Mesenchymal stem cell (in vitro differentiated cells and primary cell): ENCODE results near the gene MGAT4A.

Source experiments
- DNase-seq: peaks from one replicate; pipeline ENCODE4 v3.0.0-alpha.2; 2013
- H2AFZ ChIP-seq: one replicate; pipeline ENCODE4 v1.6.1; 2013; ENCODE audit warnings: low read depth, mild to moderate bottlenecking, control low read depth, inconsistent platforms, low read length, moderate library complexity
- H2AK5ac ChIP-seq: 2 replicates; pipeline ENCODE4 v1.6.1; 2013; ENCODE audit warnings: low read length, moderate library complexity, mild to moderate bottlenecking, inconsistent platforms; ENCODE audit not compliant: severe bottlenecking
- H2BK120ac ChIP-seq: one replicate; pipeline ENCODE4 v1.6.1; 2013; ENCODE audit warnings: low read depth, mild to moderate bottlenecking, inconsistent platforms, low read length, moderate library complexity
- H2BK12ac ChIP-seq, 2 experiments: one replicate each; pipeline ENCODE4 v1.6.1; 2013; ENCODE audit warnings: inconsistent platforms in 2 of 2, low read length in 2 of 2, mild to moderate bottlenecking in 2 of 2, moderate library complexity in 2 of 2, control low read depth in 1 of 2
- H2BK15ac ChIP-seq: one replicate; pipeline ENCODE4 v1.6.1; 2013; ENCODE audit warnings: mild to moderate bottlenecking, low read depth, inconsistent platforms; ENCODE audit not compliant: poor library complexity, severe bottlenecking
- H2BK5ac ChIP-seq: 2 replicates; pipeline ENCODE4 v1.6.1; 2013; ENCODE audit warnings: low read depth, mild to moderate bottlenecking, low read length, control low read depth, inconsistent platforms; ENCODE audit not compliant: poor library complexity, severe bottlenecking
- H3K14ac ChIP-seq, 2 experiments: one replicate each; pipeline ENCODE4 v1.6.1; 2013; ENCODE audit warnings: inconsistent platforms in 2 of 2, low read length in 2 of 2, control low read depth in 1 of 2, mild to moderate bottlenecking in 1 of 2, moderate library complexity in 1 of 2
- H3K18ac ChIP-seq, 2 experiments: one replicate each; pipeline ENCODE4 v1.6.1; 2013; ENCODE audit warnings: inconsistent platforms in 2 of 2, low read length in 2 of 2, control low read depth in 1 of 2, low read depth in 1 of 2, mild to moderate bottlenecking in 1 of 2
- H3K23ac ChIP-seq, 2 experiments: one replicate each; pipeline ENCODE4 v1.6.1; 2013; ENCODE audit warnings: inconsistent platforms in 2 of 2, low read length in 2 of 2, mild to moderate bottlenecking in 2 of 2, moderate library complexity in 2 of 2, control low read depth in 1 of 2
- H3K27ac ChIP-seq: 2 replicates; pipeline ENCODE4 v1.5.1; 2013; ENCODE audit warnings: mild to moderate bottlenecking, moderate library complexity, low read length, control low read depth, inconsistent platforms; ENCODE audit not compliant: poor library complexity, severe bottlenecking
- H3K27me3 ChIP-seq, 2 experiments: 2 replicates each; pipeline versions ENCODE4 v1.6.1 to v1.7.0; 2013; ENCODE audit warnings: low read length in 2 of 2, mild to moderate bottlenecking in 2 of 2, moderate library complexity in 2 of 2, control low read depth in 1 of 2, inconsistent platforms in 1 of 2; ENCODE audit not compliant: control insufficient read depth in 1 of 2, insufficient read depth in 1 of 2
- H3K36me3 ChIP-seq, 2 experiments: 2 replicates each; pipeline versions ENCODE4 v1.6.1 to v1.7.0; 2013; ENCODE audit warnings: low read length in 2 of 2, control low read depth in 1 of 2, inconsistent platforms in 1 of 2, low read depth in 1 of 2, mild to moderate bottlenecking in 1 of 2; ENCODE audit not compliant: insufficient read depth in 2 of 2, control insufficient read depth in 1 of 2
- H3K4ac ChIP-seq, 2 experiments: one replicate each; pipeline ENCODE4 v1.6.1; 2013; ENCODE audit warnings: inconsistent platforms in 2 of 2, low read length in 2 of 2, mild to moderate bottlenecking in 2 of 2, moderate library complexity in 2 of 2, control low read depth in 1 of 2, low read depth in 1 of 2
- H3K4me1 ChIP-seq: 2 replicates; pipeline ENCODE4 v1.6.1; 2013; ENCODE audit warnings: low read depth, low read length, control low read depth; ENCODE audit not compliant: control insufficient read depth, insufficient read depth
- H3K4me2 ChIP-seq: 2 replicates; pipeline ENCODE4 v1.6.1; 2013; ENCODE audit warnings: low read length, mild to moderate bottlenecking, inconsistent platforms; ENCODE audit not compliant: poor library complexity, severe bottlenecking
- H3K4me3 ChIP-seq, 2 experiments: 2 replicates each; pipeline versions ENCODE4 v1.5.1 to v1.7.0; 2013; ENCODE audit warnings: low read length in 2 of 2, mild to moderate bottlenecking in 2 of 2, control low read depth in 1 of 2, low read depth in 1 of 2; ENCODE audit not compliant: insufficient read depth in 1 of 2
- H3K79me1 ChIP-seq: replicated peaks from 2 replicates; pipeline ENCODE4 v1.6.1; 2013; ENCODE audit warnings: mild to moderate bottlenecking, control low read depth, low read length, inconsistent platforms; ENCODE audit not compliant: poor library complexity, severe bottlenecking
- H3K9ac ChIP-seq: 2 replicates; pipeline ENCODE4 v1.7.0; 2013; ENCODE audit warnings: mild to moderate bottlenecking, low read length, moderate library complexity
- H3K9me3 ChIP-seq: 2 replicates; pipeline ENCODE4 v1.7.0; 2013; ENCODE audit warnings: mild to moderate bottlenecking, low read length; ENCODE audit not compliant: control insufficient read depth
- H4K8ac ChIP-seq: one replicate; pipeline ENCODE4 v1.6.1; 2013; ENCODE audit warnings: inconsistent platforms, mild to moderate bottlenecking, low read length, moderate library complexity
- H4K91ac ChIP-seq: one replicate; pipeline ENCODE4 v1.6.1; 2013; ENCODE audit warnings: mild to moderate bottlenecking, low read length, inconsistent platforms
- WGBS: methylation state at CpG from one replicate; pipeline ENCODE4 v1.1.7; 2013; ENCODE audit warnings: mixed read lengths; 5-methylcytosine and 5-hydroxymethylcytosine counted together

Gene MGAT4A

DNA sequence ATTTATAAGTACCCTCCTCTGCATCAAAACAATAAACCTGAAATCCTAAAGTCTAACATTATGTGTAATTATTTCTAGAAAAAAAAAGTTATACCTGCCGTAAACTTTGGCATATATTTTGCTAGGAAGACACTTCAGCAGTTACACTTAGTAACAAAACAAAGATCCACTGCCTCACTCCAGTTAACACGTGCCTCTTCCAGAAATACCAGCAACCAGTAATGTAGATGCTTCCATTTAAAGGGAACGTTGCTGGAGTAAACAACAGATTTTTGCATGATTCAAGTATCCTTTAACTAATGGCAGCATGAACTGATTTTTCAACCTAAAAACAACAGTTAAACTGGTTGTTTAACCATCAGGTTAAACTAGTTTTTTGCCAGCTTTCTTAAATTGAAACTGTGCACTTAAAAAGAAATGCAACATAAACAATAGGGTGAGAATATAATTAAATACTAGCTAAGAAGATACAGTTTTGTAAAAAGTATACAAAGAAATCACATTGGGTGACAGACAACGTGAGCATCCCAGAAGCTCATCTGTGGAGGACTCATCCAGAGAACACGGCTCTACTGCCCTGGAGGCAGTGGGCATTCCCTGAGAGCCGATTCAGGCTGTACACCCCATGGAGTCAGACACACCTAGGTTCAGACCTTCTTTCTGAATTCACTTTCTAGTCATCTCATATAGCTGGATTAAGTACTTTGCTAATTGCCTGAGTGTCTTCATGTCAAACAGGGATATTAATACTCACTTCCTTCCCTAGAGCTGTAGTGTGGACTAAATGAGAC lies 22.3 kb downstream of the MGAT4A start:
- no peak overlapping the region for H3K23ac ChIP-seq
- H3K18ac ChIP-seq, result no peak overlapping the region
- H4K8ac ChIP-seq, result no peak overlapping the region
- H3K4me1 ChIP-seq, result no peaks in the 10 kb centered on the region
- no peak overlapping the region for H2BK12ac ChIP-seq
- WGBS, result 73% methylated on average over 6 of the region's 6 CpGs
- DNase-seq, result no peak
- no peak overlapping the region for H3K27ac ChIP-seq
- H2AFZ ChIP-seq, result no peak overlapping the region
- peaks cover 24 to 35% of the 10 kb centered on the region in 2 experiments for H3K27me3 ChIP-seq
- H3K4me2 ChIP-seq, result no peak overlapping the region
- H3K79me1 ChIP-seq, result no peaks in the 10 kb centered on the region
- H2AK5ac ChIP-seq, result no peak overlapping the region
- H3K9ac ChIP-seq, result no peak overlapping the region
- no peak overlapping the region for H3K4ac ChIP-seq
- no peaks in the 10 kb centered on the region for H3K36me3 ChIP-seq
- H3K14ac ChIP-seq, result no peak overlapping the region
- H3K4me3 ChIP-seq, result no peak overlapping the region
- H2BK5ac ChIP-seq, result no peak overlapping the region
- H2BK15ac ChIP-seq, result no peak overlapping the region
- no peak overlapping the region for H4K91ac ChIP-seq
- no peak overlapping the region for H2BK120ac ChIP-seq
- H3K9me3 ChIP-seq, result no peaks in the 10 kb centered on the region

GRCh38 chr2:98706591-98706990 lies 24.3 kb downstream of the MGAT4A start:
- no peak overlapping the region for H3K4me2 ChIP-seq
- H3K14ac ChIP-seq, result no peak overlapping the region
- H3K23ac ChIP-seq, result no peak overlapping the region
- H3K27me3 ChIP-seq, result peaks cover 24 to 29% of the 10 kb centered on the region in 2 experiments
- no peak overlapping the region for H4K91ac ChIP-seq
- no peak for DNase-seq
- H4K8ac ChIP-seq, result no peak overlapping the region
- H3K36me3 ChIP-seq, result no peaks in the 10 kb centered on the region
- no peak overlapping the region for H3K18ac ChIP-seq
- no peak overlapping the region for H2AK5ac ChIP-seq
- H2AFZ ChIP-seq, result no peak overlapping the region
- no CpG with 5 or more reads among the region's 2 CpGs for WGBS
- H3K79me1 ChIP-seq, result no peaks in the 10 kb centered on the region
- no peak overlapping the region for H3K4me3 ChIP-seq
- no peaks in the 10 kb centered on the region for H3K9me3 ChIP-seq
- H3K4me1 ChIP-seq, result no peaks in the 10 kb centered on the region
- H3K4ac ChIP-seq, result no peak overlapping the region
- no peak overlapping the region for H3K27ac ChIP-seq
- H2BK15ac ChIP-seq, result no peak overlapping the region
- no peak overlapping the region for H3K9ac ChIP-seq
- no peak overlapping the region for H2BK12ac ChIP-seq
- H2BK5ac ChIP-seq, result no peak overlapping the region
- no peak overlapping the region for H2BK120ac ChIP-seq

GRCh38 chr2:98705333-98705617 lies 25.7 kb downstream of the MGAT4A start:
- H3K18ac ChIP-seq, result no peak overlapping the region
- no peak overlapping the region for H2BK12ac ChIP-seq
- H3K4ac ChIP-seq, result no peak overlapping the region
- H4K91ac ChIP-seq, result no peak overlapping the region
- no peaks in the 10 kb centered on the region for H3K9me3 ChIP-seq
- no peak overlapping the region for H3K27ac ChIP-seq
- H2AK5ac ChIP-seq, result no peak overlapping the region
- H3K23ac ChIP-seq, result no peak overlapping the region
- no peak overlapping the region for H3K4me2 ChIP-seq
- H2BK120ac ChIP-seq, result no peak overlapping the region
- no peak overlapping the region for H3K9ac ChIP-seq
- no peaks in the 10 kb centered on the region for H3K79me1 ChIP-seq
- no peaks in the 10 kb centered on the region for H3K4me1 ChIP-seq
- no peak overlapping the region for H2BK15ac ChIP-seq
- no peak overlapping the region for H3K4me3 ChIP-seq
- no peak overlapping the region for H4K8ac ChIP-seq
- H2BK5ac ChIP-seq, result no peak overlapping the region
- peaks cover 22% of the 10 kb centered on the region in 2 experiments for H3K27me3 ChIP-seq
- WGBS, result 78% methylated on average over 3 of the region's 3 CpGs
- no peak overlapping the region for H3K14ac ChIP-seq
- H3K36me3 ChIP-seq, result no peaks in the 10 kb centered on the region
- no peak for DNase-seq
- no peak overlapping the region for H2AFZ ChIP-seq

GRCh38 chr2:98704499-98705332 lies 26.2 kb downstream of the MGAT4A start:
- Histone ChIP-seq H3K4ac (no peak overlapping the region), H2BK120ac (no peak overlapping the region), H3K14ac (no peak overlapping the region), H3K36me3 (no peaks in the 10 kb centered on the region), H4K91ac (no peak overlapping the region), H3K27ac (no peak overlapping the region), H3K18ac (no peak overlapping the region), H2AFZ (no peak overlapping the region), H3K4me2 (no peak overlapping the region), H3K4me3 (no peak overlapping the region), H3K4me1 (no peaks in the 10 kb centered on the region), H2BK5ac (no peak overlapping the region), H3K23ac (no peak overlapping the region), H3K79me1 (no peaks in the 10 kb centered on the region), H3K27me3 (peaks cover 18 to 22% of the 10 kb centered on the region in 2 experiments), H2BK15ac (no peak overlapping the region), H4K8ac (no peak overlapping the region), H2BK12ac (no peak overlapping the region), H2AK5ac (no peak overlapping the region), H3K9ac (no peak overlapping the region), H3K9me3 (no peaks in the 10 kb centered on the region)
- DNase-seq, result no peak
- WGBS, result 80% methylated on average over 9 of the region's 9 CpGs
